H1 (cell line): ENCODE measurements around the gene MYO1G. TPM values are rescaled to one million over a fixed set of nuclear protein-coding genes. Genes with fewer than 3 reads are reported as not detected.

ENCODE experiments used
- CBX5 ChIP-seq: fragments of 300-800, 300-1000 bp; sonication (generic); IDR thresholded peaks from 2 replicates; pipeline ENCODE4 v1.7.1; 2016; ENCODE audit warnings: antibody characterized with exemption, low read length, low read depth
- EP300 ChIP-seq, 2 experiments: IDR thresholded peaks; 1 replicate in 1 of 2; 2 replicates in 1 of 2; pipeline ENCODE4 v1.6.1; 2011 to 2012; ENCODE audit warnings: low read depth in 2 of 2, low read length in 2 of 2, mild to moderate bottlenecking in 2 of 2, borderline replicate concordance in 1 of 2, inconsistent platforms in 1 of 2, moderate library complexity in 1 of 2
- TAF7 ChIP-seq: optimal IDR thresholded peaks from 2 replicates; pipeline ENCODE3; 2011; ENCODE audit warnings: low read depth, mild to moderate bottlenecking, inconsistent platforms, low read length, moderate library complexity, borderline replicate concordance
- polyA plus RNA-seq, 7 experiments: library from polyadenylated mRNA; depleted of rRNA in 3 of 7; stranded (reverse) in 5 of 7; unstranded in 2 of 7; fragments of >200 nt in 5 of 7; fragments of 200-250 nt in 2 of 7; gene quantifications; 1 replicate in 5 of 7; 2 replicates in 1 of 7; 4 replicates in 1 of 7; pipeline versions ENCODE4 v1.2.1 to v1.2.3, GENCODE V29; 2011 to 2013; ENCODE audit warnings: missing spikeins in 2 of 7, mixed read lengths in 2 of 7
- total RNA-seq: library from RNA; stranded (reverse); fragmentation: NEBNext Ultra II Directional; extraction: Animal tissue kit (Norgen Biotek cat#: 25700); gene quantifications from 2 replicates; pipeline ENCODE4 v1.2.1, GENCODE V29; 2021

The MYO1G gene
- total and polyA plus RNA-seq, 2 of the 8 experiments (the other 6 are each of a cell fraction or from before 2014, with no cell fraction given), result 0.08 to 0.19 TPM

GRCh38 chr7:45001138-45001694 is 22.4 kb upstream of the MYO1G start (continued):
- TF ChIP-seq CBX5 (no peak), TAF7 (no peak), EP300 (IDR thresholded peaks at IDR 0.05; ENCODE audit: borderline replicate concordance in 1 of 2, low read depth in 2 of 2, low read length in 2 of 2) (no peak)
